T-cell (primary cell): Measurements from ENCODE around the gene COMMD9. TPM values are rescaled to one million over a fixed set of nuclear protein-coding genes. Genes with fewer than 3 reads are reported as not detected.
"Not testable (repeated sequence)": the region's sequence is repeated elsewhere in the genome, so short reads cannot be mapped to it uniquely, and the experiment has no call there.

Experiments
- ATAC-seq, 4 experiments: fragments of 200-7000 bp in 3 of 4; fragments of 150-1000 bp in 1 of 4; cut with Tn5 transposase; replicated peaks in 1 of 4; 1 replicate in 3 of 4; 2 replicates in 1 of 4; pipeline ENCODE4 v1.10.0; 2021; ENCODE audit warnings: moderate library complexity in 3 of 4, mild to moderate bottlenecking in 2 of 4, moderate number of reproducible peaks in 1 of 4
- CTCF ChIA-PET, 2 donors: fragments of 300-600 bp; sonication (Branson Sonifier 250); formaldehyde crosslinking; loops; one replicate each; lab custom pipeline; 2022; ENCODE audit warnings: antibody characterized with exemption in 2 of 2; lab: Charles Lee
- POLR2A ChIA-PET, 2 donors: fragments of 300-600 bp; sonication (Branson Sonifier 250); formaldehyde crosslinking; loops; one replicate each; lab custom pipeline; 2022; ENCODE audit warnings: antibody characterized with exemption in 2 of 2; lab: Charles Lee
- DNase-seq, 35 experiments: peaks; one replicate each; pipeline versions ENCODE4 v3.0.0 to v3.0.0-alpha.2; 2013 to 2023
- H3K27ac ChIP-seq: one replicate; pipeline ENCODE4 v1.5.1; 2013; ENCODE audit warnings: low read length
- H3K27me3 ChIP-seq, 2 experiments: replicated peaks in 1 of 2; 1 replicate in 1 of 2; 2 replicates in 1 of 2; pipeline versions ENCODE4 v1.6.1 to v1.7.0; 2013; ENCODE audit warnings: low read length in 1 of 2, mixed read lengths in 1 of 2; ENCODE audit not compliant: control insufficient read depth in 2 of 2, insufficient read depth in 2 of 2; ENCODE audit errors: extremely low read depth in 1 of 2
- H3K36me3 ChIP-seq, 2 donors: 1 replicate in 1 of 2; 2 replicates in 1 of 2; pipeline versions ENCODE4 v1.6.1 to v1.7.0; 2013; ENCODE audit warnings: low read length in 1 of 2; ENCODE audit not compliant: control insufficient read depth in 2 of 2, insufficient read depth in 1 of 2; ENCODE audit errors: extremely low read depth in 1 of 2
- H3K4me1 ChIP-seq, 2 experiments: 1 replicate in 1 of 2; 2 replicates in 1 of 2; pipeline versions ENCODE4 v1.6.1 to v1.7.0; 2013; ENCODE audit warnings: low read length in 2 of 2, mixed read lengths in 1 of 2; ENCODE audit not compliant: insufficient read depth in 2 of 2, control insufficient read depth in 1 of 2; ENCODE audit errors: extremely low read depth in 1 of 2
- H3K4me3 ChIP-seq, 2 donors: 1 replicate in 1 of 2; 2 replicates in 1 of 2; pipeline versions ENCODE4 v1.5.1 to v1.7.0; 2013; ENCODE audit warnings: mild to moderate bottlenecking in 2 of 2, low read length in 1 of 2, moderate library complexity in 1 of 2; ENCODE audit not compliant: control insufficient read depth in 1 of 2; ENCODE audit errors: extremely low read depth in 1 of 2
- H3K9me3 ChIP-seq: 2 replicates; pipeline ENCODE4 v1.7.0; 2013
- H3K27ac Mint-ChIP-seq, 2 donors: one replicate each; pipeline ENCODE4 v1.8.0; 2020 to 2021; ENCODE audit warnings: mild to moderate bottlenecking in 2 of 2, mixed read lengths in 2 of 2
- H3K27me3 Mint-ChIP-seq, 2 donors: one replicate each; pipeline ENCODE4 v1.8.0; 2021 to 2022; ENCODE audit warnings: mixed read lengths in 2 of 2
- H3K36me3 Mint-ChIP-seq: one replicate; pipeline ENCODE4 v1.8.0; 2021; ENCODE audit warnings: mixed read lengths
- H3K4me1 Mint-ChIP-seq, 3 donors: one replicate each; pipeline ENCODE4 v1.8.0; 2020 to 2022; ENCODE audit warnings: mixed read lengths in 3 of 3, mild to moderate bottlenecking in 1 of 3
- H3K4me3 Mint-ChIP-seq, 3 donors: one replicate each; pipeline ENCODE4 v1.8.0; 2020 to 2022; ENCODE audit warnings: mild to moderate bottlenecking in 3 of 3, mixed read lengths in 3 of 3, moderate library complexity in 3 of 3
- H3K9me3 Mint-ChIP-seq, 3 donors: one replicate each; pipeline ENCODE4 v1.8.0; 2020 to 2022; ENCODE audit warnings: mixed read lengths in 3 of 3
- WGBS: methylation state at CpG from one replicate; pipeline ENCODE4 v1.1.5; 2013; ENCODE audit warnings: missing lambda C conversion rate; ENCODE audit not compliant: insufficient coverage; 5-methylcytosine and 5-hydroxymethylcytosine counted together
- total RNA-seq, 35 experiments: library from RNA in 6 of 35; stranded (reverse) in 6 of 35; fragments of 120-200 nt in 1 of 35; gene quantifications; one replicate each; pipeline versions ENCODE4 v1.2.1 to v1.2.4 and lab custom pipeline; 2013 to 2026

COMMD9 gene
- total RNA-seq, 5 donors from 2014 or later (not counting 1 experiment from before 2014, with no cell fraction given): 37.8 to 48.0 (median 40.3) TPM

DNA sequence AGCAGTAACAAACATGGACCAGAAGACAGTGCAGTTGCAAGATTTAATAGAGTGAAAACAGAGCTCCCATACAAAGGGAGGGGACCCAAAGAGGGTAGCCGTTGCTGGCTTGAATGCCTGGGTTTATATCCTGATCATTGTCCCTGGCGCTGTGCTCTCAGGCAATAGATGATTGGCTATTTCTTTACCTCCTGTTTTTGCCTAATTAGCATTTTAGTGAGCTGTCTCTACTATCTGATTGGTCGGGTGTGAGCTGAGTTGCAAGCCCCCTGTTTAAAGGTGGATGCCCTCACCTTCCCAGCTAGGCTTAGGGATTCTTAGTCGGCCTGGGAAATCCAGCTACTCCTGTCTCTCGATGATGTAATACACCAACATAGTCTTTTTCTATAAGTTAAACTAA, 36.2 kb upstream of the COMMD9 start:
- CTCF ChIA-PET: interaction anchor here in 1 of 2 donors (0.7 kb wide), 1 partner anchor 428 kb away, joined by 4 read pairs; no protein-coding TSS in a partner anchor
- H3K27ac ChIP-seq, H3K4me3 Mint-ChIP-seq, H3K36me3 ChIP-seq, H3K36me3 Mint-ChIP-seq, ATAC-seq, H3K9me3 ChIP-seq, H3K4me1 ChIP-seq, H3K27me3 ChIP-seq, DNase-seq, H3K4me3 ChIP-seq, H3K27me3 Mint-ChIP-seq, H3K4me1 Mint-ChIP-seq, H3K9me3 Mint-ChIP-seq, H3K27ac Mint-ChIP-seq: not testable (repeated sequence)
- WGBS: 80% methylated on average over 2 of the region's 5 CpGs
- POLR2A ChIA-PET: interaction anchor here in 1 of 2 donors (0.6 kb wide), 1 partner anchor 149 kb away, joined by 3 read pairs; no protein-coding TSS in a partner anchor

- H3K27me3 Mint-ChIP-seq, H3K27me3 ChIP-seq, H3K9me3 ChIP-seq, H3K4me3 ChIP-seq, H3K27ac ChIP-seq, H3K4me1 Mint-ChIP-seq, H3K4me3 Mint-ChIP-seq, H3K36me3 ChIP-seq, DNase-seq, H3K9me3 Mint-ChIP-seq, H3K4me1 ChIP-seq, CTCF ChIA-PET, H3K27ac Mint-ChIP-seq, H3K36me3 Mint-ChIP-seq, ATAC-seq: not testable (repeated sequence)
- POLR2A ChIA-PET: interaction anchor here in 1 of 2 donors (0.6 kb wide), 1 partner anchor 149 kb away, joined by 3 read pairs; no protein-coding TSS in a partner anchor
- WGBS: 96% methylated on average over 15 of the region's 15 CpGs
Observed at GRCh38 chr11:36324956-36325355, 35.7 kb upstream of the COMMD9 start.

DNA sequence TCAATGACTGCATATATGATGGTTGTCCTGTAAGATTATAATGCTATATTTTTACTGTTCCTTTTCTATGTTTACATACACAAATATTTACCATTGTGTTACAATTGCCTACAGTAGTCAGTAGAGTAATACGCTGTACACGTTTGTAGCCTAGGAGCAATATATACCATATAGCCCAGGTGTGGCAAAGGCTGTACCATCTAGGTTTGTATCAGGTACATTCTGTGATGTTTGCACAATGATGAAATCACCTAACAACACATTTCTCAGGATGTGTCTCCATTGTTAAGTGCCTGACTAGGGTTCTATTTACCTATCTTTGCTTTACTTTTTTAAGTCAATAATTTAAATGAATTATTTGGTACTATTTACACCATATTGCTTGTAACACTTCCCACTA, 28.8 kb upstream of the COMMD9 start:
- Histone ChIP-seq H3K27ac (no peak overlapping the region), H3K9me3 (no peaks in the 10 kb centered on the region), H3K36me3 (no peaks in the 10 kb centered on the region), H3K4me1 (no peaks in the 10 kb centered on the region), H3K4me3 (no peak overlapping the region), H3K27me3 (no peaks in the 10 kb centered on the region)
- Mint-ChIP-seq H3K27me3 (peaks cover 13 to 21% of the 10 kb centered on the region in 2 donors), H3K4me1 (peaks cover 0 to 2% (median 0%) of the 10 kb centered on the region in 3 donors), H3K9me3 (no peaks in the 10 kb centered on the region), H3K36me3 (no peaks in the 10 kb centered on the region), H3K4me3 (no peak overlapping the region), H3K27ac (no peak overlapping the region)
- DNase-seq (no peak), ATAC-seq (no peak)
- WGBS: no CpG with 5 or more reads among the region's 2 CpGs
- CTCF ChIA-PET: no interaction called here
- POLR2A ChIA-PET: no interaction called here

DNA sequence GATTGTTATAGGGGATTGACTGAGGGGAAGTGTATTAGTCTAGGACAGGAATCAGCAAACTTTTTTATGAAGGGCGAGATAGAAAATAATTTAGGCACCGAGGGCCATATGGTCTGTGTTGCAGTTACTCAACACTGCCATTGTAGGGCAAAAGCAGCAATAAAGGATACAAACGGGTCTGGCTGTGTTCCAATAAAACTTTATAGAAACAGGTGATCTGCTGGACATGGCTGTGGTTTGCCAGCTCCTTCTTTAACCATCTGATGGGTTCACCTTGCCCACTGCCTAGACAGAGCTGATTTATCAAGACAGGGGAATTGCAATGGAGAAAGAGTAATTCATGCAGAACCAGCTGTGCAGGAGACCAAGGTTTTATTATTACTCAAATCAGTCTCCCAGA, 26.8 kb upstream of the COMMD9 start:
- H3K27me3 Mint-ChIP-seq: peaks cover 13 to 28% of the 10 kb centered on the region in 2 donors
- Histone ChIP-seq H3K9me3 (no peaks in the 10 kb centered on the region), H3K4me1 (no peaks in the 10 kb centered on the region), H3K27me3 (no peaks in the 10 kb centered on the region), H3K27ac (no peak overlapping the region), H3K36me3 (no peaks in the 10 kb centered on the region), H3K4me3 (no peak overlapping the region)
- H3K4me1 Mint-ChIP-seq: no peaks in the 10 kb centered on the region
- 58% methylated on average over 2 of the region's 3 CpGs for WGBS
- H3K36me3 Mint-ChIP-seq: no peaks in the 10 kb centered on the region
- no peak overlapping the region for H3K4me3 Mint-ChIP-seq
- H3K27ac Mint-ChIP-seq: no peak overlapping the region
- ChIA-PET POLR2A (no interaction called here), CTCF (interaction anchor here (0.6 to 1.5 kb wide), 2 partner anchors 24 to 1401 kb away, joined by 3 read pairs; no protein-coding TSS in a partner anchor)
- ATAC-seq (no peak), DNase-seq (no peak)
- no peaks in the 10 kb centered on the region for H3K9me3 Mint-ChIP-seq

DNA sequence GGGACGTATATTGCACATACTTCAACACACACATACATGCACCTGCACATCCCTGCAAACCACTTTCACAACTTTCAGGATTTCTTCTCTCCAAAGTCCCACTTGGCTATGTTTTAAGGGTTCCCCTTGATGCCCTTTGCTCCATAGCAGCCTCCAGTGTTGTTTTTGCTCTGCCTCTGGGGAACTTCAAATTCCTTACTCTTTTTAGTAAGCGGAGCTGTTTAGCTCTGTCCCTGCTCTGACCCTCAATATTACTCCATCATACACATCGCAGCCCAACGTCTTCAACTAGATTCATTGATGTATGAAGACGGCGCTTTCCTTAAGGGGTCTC, 25.2 kb upstream of the COMMD9 start:
- no peaks in the 10 kb centered on the region for H3K4me1 Mint-ChIP-seq
- peaks cover 13 to 28% of the 10 kb centered on the region in 2 donors for H3K27me3 Mint-ChIP-seq
- Histone ChIP-seq H3K36me3 (no peaks in the 10 kb centered on the region), H3K27me3 (no peaks in the 10 kb centered on the region), H3K4me3 (no peak overlapping the region), H3K27ac (no peak overlapping the region), H3K9me3 (no peaks in the 10 kb centered on the region), H3K4me1 (no peaks in the 10 kb centered on the region)
- H3K4me3 Mint-ChIP-seq: no peak overlapping the region
- no peaks in the 10 kb centered on the region for H3K36me3 Mint-ChIP-seq
- DNase-seq (no peak), ATAC-seq (no peak)
- no peak overlapping the region for H3K27ac Mint-ChIP-seq
- POLR2A ChIA-PET: no interaction called here
- CTCF ChIA-PET: no interaction called here
- WGBS: 100% methylated on average over 1 of the region's 6 CpGs
- H3K9me3 Mint-ChIP-seq: no peaks in the 10 kb centered on the region

GRCh38 chr11:36313750-36314433, 24.7 kb upstream of the COMMD9 start:
- Mint-ChIP-seq H3K4me3 (no peak overlapping the region), H3K4me1 (no peaks in the 10 kb centered on the region), H3K27me3 (peaks cover 13 to 26% of the 10 kb centered on the region in 2 donors), H3K9me3 (peaks cover 0 to under 1% (median 0%) of the 10 kb centered on the region in 3 donors), H3K27ac (no peak overlapping the region), H3K36me3 (no peaks in the 10 kb centered on the region)
- H3K9me3 ChIP-seq: no peaks in the 10 kb centered on the region
- CTCF ChIA-PET: no interaction called here
- no peaks in the 10 kb centered on the region for H3K4me1 ChIP-seq
- POLR2A ChIA-PET: no interaction called here
- H3K36me3 ChIP-seq: no peaks in the 10 kb centered on the region
- H3K27me3 ChIP-seq: no peaks in the 10 kb centered on the region
- ATAC-seq (no peak), DNase-seq (no peak)
- no peak overlapping the region for H3K4me3 ChIP-seq
- no peak overlapping the region for H3K27ac ChIP-seq
- WGBS: 90% methylated on average over 2 of the region's 3 CpGs
